HG02798 (cell line): ENCODE results near the gene PPP1R12A.
"Not testable (repeated sequence)": the region's sequence is repeated elsewhere in the genome, so short reads cannot be mapped to it uniquely, and the experiment has no call there.

Experiments used
- ATAC-seq: cut with Tn5 transposase; IDR thresholded peaks from one replicate; pipeline ENCODE4 v1.9.1; 2021; ENCODE audit warnings: mild to moderate bottlenecking; ENCODE audit not compliant: unreplicated experiment, poor library complexity

Gene PPP1R12A

GRCh38 chr12:79847417-79847816, 87.5 kb downstream of the PPP1R12A start:
- no peak for ATAC-seq

- no peak for ATAC-seq
Observed at GRCh38 chr12:79844693-79845092, 90.2 kb downstream of the PPP1R12A start.

- ATAC-seq, result no peak
Observed at GRCh38 chr12:79843978-79844377, 90.9 kb downstream of the PPP1R12A start.

- ATAC-seq, result no peak
Observed at GRCh38 chr12:79842630-79843029, 92.3 kb downstream of the PPP1R12A start.

GRCh38 chr12:79841878-79842265, 93.0 kb downstream of the PPP1R12A start:
- no peak for ATAC-seq

GRCh38 chr12:79841248-79841877, 93.5 kb downstream of the PPP1R12A start:
- no peak for ATAC-seq

GRCh38 chr12:79838359-79838758, 96.5 kb downstream of the PPP1R12A start:
- no peak for ATAC-seq

- ATAC-seq, result no peak
Observed at GRCh38 chr12:79837575-79837974, 97.3 kb downstream of the PPP1R12A start.

- no peak for ATAC-seq
Observed at GRCh38 chr12:79835377-79835843, 99.5 kb downstream of the PPP1R12A start.

GRCh38 chr12:79834712-79835376, 100.1 kb downstream of the PPP1R12A start:
- no peak for ATAC-seq

GRCh38 chr12:79830440-79830839, 104.5 kb downstream of the PPP1R12A start:
- ATAC-seq, result no peak

GRCh38 chr12:79828924-79829323, 106.0 kb downstream of the PPP1R12A start:
- no peak for ATAC-seq

- no peak for ATAC-seq
Observed at GRCh38 chr12:79827484-79827883, 107.4 kb downstream of the PPP1R12A start.

- no peak for ATAC-seq
Observed at GRCh38 chr12:79826267-79827128, 108.4 kb downstream of the PPP1R12A start.

GRCh38 chr12:79822475-79822874, 112.4 kb downstream of the PPP1R12A start:
- no peak for ATAC-seq

GRCh38 chr12:79818856-79819255, 116.0 kb downstream of the PPP1R12A start:
- no peak for ATAC-seq

- ATAC-seq, result not testable (repeated sequence)
Observed at GRCh38 chr12:79784366-79785065, 150.4 kb downstream of the PPP1R12A start.

- no peak for ATAC-seq
Observed at GRCh38 chr12:79782172-79782900, 152.6 kb downstream of the PPP1R12A start.

GRCh38 chr12:79778802-79779448, 156.0 kb downstream of the PPP1R12A start:
- ATAC-seq, result no peak
